Endodermal cell (in vitro differentiated cells): ENCODE results near the gene KCNH6. TPM values are rescaled to one million over a fixed set of nuclear protein-coding genes. Genes with fewer than 3 reads are reported as not detected.

Source experiments
- DNase-seq: peaks from one replicate; pipeline ENCODE4 v3.0.0-alpha.2; 2017
- H3K27ac ChIP-seq: 2 replicates; pipeline ENCODE4 v1.5.1; 2013; ENCODE audit warnings: mild to moderate bottlenecking, low read depth, low read length, moderate library complexity
- H3K27me3 ChIP-seq: 2 replicates; pipeline ENCODE4 v1.6.1; 2013; ENCODE audit warnings: mild to moderate bottlenecking, low read length, moderate library complexity; ENCODE audit not compliant: insufficient read depth, control insufficient read depth, poor library complexity, severe bottlenecking
- H3K36me3 ChIP-seq: 2 replicates; pipeline ENCODE4 v1.7.0; 2013; ENCODE audit warnings: mild to moderate bottlenecking, low read length, moderate library complexity; ENCODE audit not compliant: control insufficient read depth, insufficient read depth
- H3K4me1 ChIP-seq: one replicate; pipeline ENCODE4 v1.7.0; 2013; ENCODE audit warnings: low read length; ENCODE audit not compliant: control insufficient read depth, insufficient read depth
- H3K4me3 ChIP-seq: 2 replicates; pipeline ENCODE4 v1.5.1; 2013; ENCODE audit warnings: mild to moderate bottlenecking, low read length, moderate library complexity
- H3K9ac ChIP-seq: 2 replicates; pipeline ENCODE4 v1.6.1; 2013; ENCODE audit warnings: mild to moderate bottlenecking, low read length, moderate library complexity; ENCODE audit not compliant: poor library complexity, severe bottlenecking; ENCODE audit errors: extremely low read depth
- H3K9me3 ChIP-seq: 2 replicates; pipeline ENCODE4 v1.6.1; 2013; ENCODE audit warnings: mild to moderate bottlenecking, low read length, moderate library complexity; ENCODE audit not compliant: control insufficient read depth
- H3K27ac Mint-ChIP-seq: 2 replicates; pipeline ENCODE4 v1.8.0; 2020; ENCODE audit warnings: mixed read lengths
- H3K27me3 Mint-ChIP-seq: 2 replicates; pipeline ENCODE4 v1.8.0; 2021; ENCODE audit warnings: mild to moderate bottlenecking, mixed read lengths; ENCODE audit not compliant: insufficient read depth
- H3K36me3 Mint-ChIP-seq: 2 replicates; pipeline ENCODE4 v1.8.0; 2020; ENCODE audit warnings: low read depth, mixed read lengths
- H3K4me1 Mint-ChIP-seq: 2 replicates; pipeline ENCODE4 v1.8.0; 2020; ENCODE audit warnings: mixed read lengths
- H3K4me3 Mint-ChIP-seq: 2 replicates; pipeline ENCODE4 v1.8.0; 2020; ENCODE audit warnings: mild to moderate bottlenecking, moderate library complexity, mixed read lengths
- H3K9me3 Mint-ChIP-seq: 2 replicates; pipeline ENCODE4 v1.8.0; 2020; ENCODE audit warnings: mild to moderate bottlenecking, mixed read lengths
- WGBS, 2 experiments: methylation state at CpG; one replicate each; pipeline versions ENCODE4 v1.1.5 to v1.1.7; 2013; ENCODE audit warnings: missing lambda C conversion rate in 2 of 2, mixed read lengths in 1 of 2; ENCODE audit not compliant: insufficient coverage in 1 of 2, insufficient read length in 1 of 2; 5-methylcytosine and 5-hydroxymethylcytosine counted together
- total RNA-seq, 2 donors: library from RNA; stranded (reverse); fragmentation: NEBNext Ultra II Directional in 1 of 2; extraction: Animal tissue kit (Norgen Biotek cat#: 25700) in 1 of 2; gene quantifications; 2 replicates in 1 of 2; 3 replicates in 1 of 2; pipeline ENCODE4 v1.2.1, GENCODE V29; 2021
- TF ChIP-seq, protein P1 (sequence below): fragments of 200-600 bp; sonication (generic); conservative IDR thresholded peaks from 2 replicates; pipeline ENCODE4 v1.5.0; 2021; ENCODE audit warnings: antibody characterized with exemption, mild to moderate bottlenecking

The KCNH6 gene
- total RNA-seq, 2 donors from 2014 or later: 0.79 to 0.95 TPM

DNA sequence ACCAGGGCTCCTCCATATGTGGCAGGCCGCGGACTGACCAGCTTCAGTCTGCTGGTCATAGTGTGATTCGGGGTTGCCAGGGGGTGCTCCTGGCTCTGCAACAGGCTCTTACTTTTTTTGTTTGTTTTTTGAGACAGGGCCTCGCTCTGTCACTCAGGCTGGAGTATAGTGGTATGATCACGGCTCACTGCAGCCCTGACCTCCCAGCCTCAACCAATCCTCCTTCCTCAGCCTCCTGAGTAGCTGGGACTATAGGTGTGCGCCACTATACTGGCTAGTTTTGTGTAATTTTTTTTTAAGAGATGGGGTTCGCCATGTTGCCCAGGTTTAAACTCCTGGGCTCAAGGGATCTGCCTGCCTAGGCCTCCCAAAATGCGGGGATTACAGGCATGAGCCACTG, 11.8 kb upstream of the KCNH6 start:
- Histone ChIP-seq H3K9me3 (no peaks in the 10 kb centered on the region), H3K4me1 (no peaks in the 10 kb centered on the region), H3K27me3 (peaks cover 9% of the 10 kb centered on the region), H3K36me3 (no peaks in the 10 kb centered on the region), H3K27ac (no peak overlapping the region), H3K9ac (no peak overlapping the region), H3K4me3 (no peak overlapping the region)
- H3K36me3 Mint-ChIP-seq: no peaks in the 10 kb centered on the region
- H3K27ac Mint-ChIP-seq: no peak overlapping the region
- peaks cover 9% of the 10 kb centered on the region for H3K27me3 Mint-ChIP-seq
- TF ChIP-seq, protein P1, sequence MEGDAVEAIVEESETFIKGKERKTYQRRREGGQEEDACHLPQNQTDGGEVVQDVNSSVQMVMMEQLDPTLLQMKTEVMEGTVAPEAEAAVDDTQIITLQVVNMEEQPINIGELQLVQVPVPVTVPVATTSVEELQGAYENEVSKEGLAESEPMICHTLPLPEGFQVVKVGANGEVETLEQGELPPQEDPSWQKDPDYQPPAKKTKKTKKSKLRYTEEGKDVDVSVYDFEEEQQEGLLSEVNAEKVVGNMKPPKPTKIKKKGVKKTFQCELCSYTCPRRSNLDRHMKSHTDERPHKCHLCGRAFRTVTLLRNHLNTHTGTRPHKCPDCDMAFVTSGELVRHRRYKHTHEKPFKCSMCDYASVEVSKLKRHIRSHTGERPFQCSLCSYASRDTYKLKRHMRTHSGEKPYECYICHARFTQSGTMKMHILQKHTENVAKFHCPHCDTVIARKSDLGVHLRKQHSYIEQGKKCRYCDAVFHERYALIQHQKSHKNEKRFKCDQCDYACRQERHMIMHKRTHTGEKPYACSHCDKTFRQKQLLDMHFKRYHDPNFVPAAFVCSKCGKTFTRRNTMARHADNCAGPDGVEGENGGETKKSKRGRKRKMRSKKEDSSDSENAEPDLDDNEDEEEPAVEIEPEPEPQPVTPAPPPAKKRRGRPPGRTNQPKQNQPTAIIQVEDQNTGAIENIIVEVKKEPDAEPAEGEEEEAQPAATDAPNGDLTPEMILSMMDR: no peak
- no peaks in the 10 kb centered on the region for H3K9me3 Mint-ChIP-seq
- no peak overlapping the region for H3K4me3 Mint-ChIP-seq
- 90 to 91% methylated on average over 6 to 8 of the region's 8 CpGs for WGBS, 2 experiments
- no peak for DNase-seq
- no peaks in the 10 kb centered on the region for H3K4me1 Mint-ChIP-seq

DNA sequence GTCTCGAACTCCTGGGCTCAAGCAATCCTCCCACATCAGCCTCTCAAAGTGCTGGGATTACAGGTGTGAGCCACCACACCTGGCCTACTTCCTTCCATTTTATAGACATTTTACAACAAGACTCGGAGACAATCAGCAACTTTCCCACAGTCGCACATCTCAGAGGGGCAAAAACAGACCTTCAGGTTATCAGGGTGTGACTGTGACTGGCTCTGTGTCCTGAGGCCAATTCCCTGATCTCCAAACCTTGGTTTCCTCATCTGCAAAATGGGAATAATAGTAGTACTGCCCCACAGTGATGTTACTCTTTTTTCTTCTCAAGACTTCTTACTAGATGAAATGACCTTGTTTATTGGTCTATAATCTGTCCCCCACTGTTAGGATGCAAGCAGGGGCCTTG, 10.8 kb upstream of the KCNH6 start:
- DNase-seq: no peak
- no peaks in the 10 kb centered on the region for H3K36me3 Mint-ChIP-seq
- Histone ChIP-seq H3K4me3 (no peak overlapping the region), H3K9me3 (no peaks in the 10 kb centered on the region), H3K27me3 (peaks cover 16% of the 10 kb centered on the region), H3K4me1 (no peaks in the 10 kb centered on the region), H3K27ac (no peak overlapping the region), H3K9ac (no peak overlapping the region), H3K36me3 (no peaks in the 10 kb centered on the region)
- TF ChIP-seq, protein P1: no peak
- peaks cover 6% of the 10 kb centered on the region for H3K27me3 Mint-ChIP-seq
- 86 to 90% methylated on average over 3 of the region's 3 CpGs for WGBS, 2 experiments
- H3K27ac Mint-ChIP-seq: no peak overlapping the region
- H3K4me1 Mint-ChIP-seq: no peaks in the 10 kb centered on the region
- no peak overlapping the region for H3K4me3 Mint-ChIP-seq
- no peaks in the 10 kb centered on the region for H3K9me3 Mint-ChIP-seq

DNA sequence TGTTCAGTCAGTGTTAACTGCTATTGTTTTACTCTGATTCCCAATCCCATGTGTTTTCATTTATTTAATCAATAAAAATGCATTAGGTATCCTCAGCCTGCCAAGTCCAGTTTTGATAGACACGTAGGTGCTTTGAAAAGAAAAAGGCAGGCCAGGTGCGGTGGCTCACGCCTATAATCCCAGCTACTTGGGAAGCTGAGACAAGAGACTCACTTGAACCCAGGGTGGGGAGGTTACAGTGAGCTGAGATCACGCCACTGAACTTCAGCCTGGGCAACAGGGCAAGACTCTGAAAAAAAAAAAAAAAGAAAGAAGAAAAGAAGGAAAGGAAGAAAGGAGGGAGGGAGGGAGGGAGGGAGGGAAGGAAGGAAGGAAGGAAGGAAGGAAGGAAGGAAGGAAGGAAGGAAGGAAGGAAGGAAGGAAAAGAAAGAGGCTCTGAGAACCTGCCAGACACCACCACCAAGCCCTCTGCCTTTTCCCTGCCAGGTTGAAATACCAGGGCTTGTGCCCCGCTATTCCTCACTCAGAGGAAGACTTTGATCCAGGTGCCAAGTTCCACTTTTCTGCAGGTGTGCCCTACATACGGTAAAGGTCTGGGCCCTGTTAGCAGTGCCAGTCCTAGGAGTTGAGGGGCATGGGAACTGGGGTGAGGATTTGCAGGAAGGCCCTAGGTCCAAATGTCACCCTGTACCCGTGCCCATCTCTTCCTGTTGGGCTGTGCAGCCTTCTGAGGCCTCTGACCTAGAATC, 10.1 kb upstream of the KCNH6 start:
- no peaks in the 10 kb centered on the region for H3K9me3 Mint-ChIP-seq
- TF ChIP-seq, protein P1: no peak
- 86 to 94% methylated on average over 5 to 7 of the region's 7 CpGs for WGBS, 2 experiments
- Histone ChIP-seq H3K9me3 (no peaks in the 10 kb centered on the region), H3K27me3 (peaks cover 23% of the 10 kb centered on the region), H3K27ac (no peak overlapping the region), H3K36me3 (no peaks in the 10 kb centered on the region), H3K4me3 (no peak overlapping the region), H3K9ac (no peak overlapping the region), H3K4me1 (no peaks in the 10 kb centered on the region)
- no peak overlapping the region for H3K4me3 Mint-ChIP-seq
- peaks cover 8% of the 10 kb centered on the region for H3K27me3 Mint-ChIP-seq
- no peak overlapping the region for H3K27ac Mint-ChIP-seq
- no peaks in the 10 kb centered on the region for H3K36me3 Mint-ChIP-seq
- no peaks in the 10 kb centered on the region for H3K4me1 Mint-ChIP-seq
- no peak for DNase-seq
